IMR-90 (cell line): ENCODE data around the gene RASSF4. TPM values are rescaled to one million over a fixed set of nuclear protein-coding genes. Genes with fewer than 3 reads are reported as not detected.

Source experiments
- ATAC-seq: fragments of 200-7000 bp; cut with Tn5 transposase; 2 replicates; pipeline ENCODE4 v1.9.1; 2020; ENCODE audit warnings: low read depth, mild to moderate bottlenecking, moderate library complexity
- BruUV-seq: library from RNA; stranded (reverse); fragments of 400-500 nt; replicated peaks from 2 replicates; lab custom pipeline; 2021; lab: Mats Ljungman, UMichigan
- CTCF ChIA-PET: fragments of 300-600 bp; formaldehyde crosslinking; extraction: SDS; loops from one replicate; lab custom pipeline; 2021; ENCODE audit warnings: antibody characterized with exemption; lab: Yijun Ruan, JAX
- POLR2A ChIA-PET: fragments of 300-600 bp; sonication (Branson Sonifier 250); formaldehyde crosslinking; loops from one replicate; lab custom pipeline; 2022; ENCODE audit warnings: antibody characterized with exemption; ENCODE audit not compliant: unreplicated experiment; lab: Charles Lee
- DNase-seq: peaks from one replicate; pipeline ENCODE4 v3.0.0; 2013
- H2AFZ ChIP-seq: replicated peaks from 2 replicates; pipeline ENCODE3; 2013; ENCODE audit warnings: low read length, mild to moderate bottlenecking; ENCODE audit not compliant: poor library complexity
- H2AK5ac ChIP-seq: 2 replicates; pipeline ENCODE4 v1.6.1; 2013; ENCODE audit warnings: low read depth, low read length, inconsistent platforms
- H2AK9ac ChIP-seq: replicated peaks from 2 replicates; pipeline ENCODE3; 2013; ENCODE audit warnings: mild to moderate bottlenecking, low read depth, low read length, moderate library complexity; ENCODE audit not compliant: poor library complexity
- H2BK120ac ChIP-seq: 2 replicates; pipeline ENCODE4 v1.6.1; 2013; ENCODE audit warnings: low read depth, low read length, inconsistent platforms
- H2BK15ac ChIP-seq: 3 replicates; pipeline ENCODE4 v1.6.1; 2013; ENCODE audit warnings: low read depth, low read length, inconsistent platforms
- H2BK20ac ChIP-seq: 2 replicates; pipeline ENCODE4 v1.6.1; 2013; ENCODE audit warnings: low read depth, mild to moderate bottlenecking, inconsistent platforms, low read length, moderate library complexity
- H2BK5ac ChIP-seq: 2 replicates; pipeline ENCODE4 v1.6.1; 2013; ENCODE audit warnings: mild to moderate bottlenecking, low read depth, low read length, inconsistent platforms; ENCODE audit not compliant: poor library complexity, severe bottlenecking
- H3K14ac ChIP-seq: replicated peaks from 2 replicates; pipeline ENCODE4 v1.6.1; 2013; ENCODE audit warnings: low read depth, low read length, inconsistent platforms
- H3K18ac ChIP-seq: 2 replicates; pipeline ENCODE4 v1.6.1; 2013; ENCODE audit warnings: low read depth, low read length, control low read depth
- H3K23ac ChIP-seq: 2 replicates; pipeline ENCODE4 v1.6.1; 2013; ENCODE audit warnings: low read depth, low read length, inconsistent platforms
- H3K27ac ChIP-seq: 2 replicates; pipeline ENCODE4 v1.5.1; 2013; ENCODE audit warnings: mild to moderate bottlenecking, control low read depth, low read length; ENCODE audit not compliant: insufficient read depth
- H3K27me3 ChIP-seq: 2 replicates; pipeline ENCODE4 v1.6.1; 2013; ENCODE audit warnings: low read length; ENCODE audit not compliant: control insufficient read depth, insufficient read depth
- H3K36me3 ChIP-seq: 2 replicates; pipeline ENCODE4 v1.6.1; 2013; ENCODE audit warnings: low read length, mixed read lengths; ENCODE audit not compliant: control insufficient read depth, insufficient read depth
- H3K4ac ChIP-seq: 2 replicates; pipeline ENCODE4 v1.6.1; 2013; ENCODE audit warnings: low read depth, low read length, inconsistent platforms
- H3K4me1 ChIP-seq: 2 replicates; pipeline ENCODE4 v1.6.1; 2013; ENCODE audit warnings: low read length, mixed read lengths; ENCODE audit not compliant: control insufficient read depth, insufficient read depth
- H3K4me2 ChIP-seq: 2 replicates; pipeline ENCODE4 v1.6.1; 2013; ENCODE audit warnings: low read depth, mild to moderate bottlenecking, control low read depth, low read length, moderate library complexity
- H3K4me3 ChIP-seq: 2 replicates; pipeline ENCODE4 v1.5.1; 2013; ENCODE audit warnings: low read depth, mild to moderate bottlenecking, control low read depth, low read length, moderate library complexity; ENCODE audit not compliant: insufficient read depth
- H3K56ac ChIP-seq: 2 replicates; pipeline ENCODE4 v1.6.1; 2013; ENCODE audit warnings: low read length, inconsistent platforms; ENCODE audit not compliant: insufficient read depth; ENCODE audit errors: extremely low read depth
- H3K79me1 ChIP-seq, 2 experiments: 2 replicates each; pipeline ENCODE4 v1.6.1; 2013; ENCODE audit warnings: low read length in 2 of 2, inconsistent platforms in 1 of 2, low read depth in 1 of 2
- H3K9ac ChIP-seq: 2 replicates; pipeline ENCODE4 v1.6.1; 2013; ENCODE audit warnings: low read depth, low read length, control low read depth
- H3K9me1 ChIP-seq: 2 replicates; pipeline ENCODE4 v1.6.1; 2013; ENCODE audit warnings: low read length, inconsistent platforms; ENCODE audit not compliant: insufficient read depth
- H3K9me3 ChIP-seq: 2 replicates; pipeline ENCODE4 v1.6.1; 2013; ENCODE audit warnings: low read length; ENCODE audit not compliant: control insufficient read depth, insufficient read depth
- H4K20me1 ChIP-seq: 2 replicates; pipeline ENCODE4 v1.6.1; 2013; ENCODE audit warnings: low read length, inconsistent platforms; ENCODE audit not compliant: insufficient read depth
- H4K5ac ChIP-seq: 2 replicates; pipeline ENCODE4 v1.6.1; 2013; ENCODE audit warnings: mild to moderate bottlenecking, low read depth, low read length, control low read depth
- H4K8ac ChIP-seq, 2 experiments: 2 replicates each; pipeline ENCODE4 v1.6.1; 2013; ENCODE audit warnings: low read depth in 2 of 2, low read length in 2 of 2, control low read depth in 1 of 2, inconsistent platforms in 1 of 2
- H4K91ac ChIP-seq: 2 replicates; pipeline ENCODE4 v1.6.1; 2013; ENCODE audit warnings: low read depth, low read length, inconsistent platforms; ENCODE audit not compliant: insufficient read depth
- BHLHE40 ChIP-seq: fragments of 150-350 bp; IDR thresholded peaks from 2 replicates; pipeline ENCODE4 v1.6.1; 2016; ENCODE audit warnings: mild to moderate bottlenecking, low read depth, low read length
- CEBPB ChIP-seq: IDR thresholded peaks from 2 replicates; pipeline ENCODE4 v1.6.1; 2012; ENCODE audit warnings: low read depth, low read length, improper control_type of control experiment
- CHD1 ChIP-seq: IDR thresholded peaks from 2 replicates; pipeline ENCODE4 v1.6.1; 2012; ENCODE audit warnings: low read depth, low read length, improper control_type of control experiment
- CTCF ChIP-seq: conservative IDR thresholded peaks from 2 replicates; pipeline ENCODE4 v1.5.1; 2012; ENCODE audit warnings: mild to moderate bottlenecking, low read depth, low read length, improper control_type of control experiment
- ELK1 ChIP-seq: fragments of 150-350 bp; IDR thresholded peaks from 2 replicates; pipeline ENCODE4 v1.6.1; 2016; ENCODE audit warnings: low read depth, mild to moderate bottlenecking, low read length, moderate library complexity, borderline replicate concordance
- MAFK ChIP-seq: IDR thresholded peaks from 2 replicates; pipeline ENCODE4 v1.6.1; 2012; ENCODE audit warnings: low read depth, low read length, improper control_type of control experiment
- MAZ ChIP-seq: IDR thresholded peaks from 2 replicates; pipeline ENCODE4 v1.6.1; 2012; ENCODE audit warnings: low read depth, mild to moderate bottlenecking, low read length, improper control_type of control experiment, moderate library complexity, borderline replicate concordance
- MXI1 ChIP-seq: IDR thresholded peaks from 2 replicates; pipeline ENCODE4 v1.6.1; 2012; ENCODE audit warnings: low read depth, mild to moderate bottlenecking, low read length, moderate library complexity, borderline replicate concordance
- NFE2L2 ChIP-seq: fragments of 150-350 bp; IDR thresholded peaks from 2 replicates; pipeline ENCODE4 v1.6.1; 2016; ENCODE audit warnings: low read depth, mild to moderate bottlenecking, low read length
- RAD21 ChIP-seq: IDR thresholded peaks from 2 replicates; pipeline ENCODE4 v1.6.1; 2012; ENCODE audit warnings: low read length, improper control_type of control experiment
- RCOR1 ChIP-seq: IDR thresholded peaks from 2 replicates; pipeline ENCODE4 v1.6.1; 2012; ENCODE audit warnings: mild to moderate bottlenecking, low read length, improper control_type of control experiment; ENCODE audit not compliant: insufficient replicate concordance
- SMC3 ChIP-seq: fragments of 150-350 bp; IDR thresholded peaks from 2 replicates; pipeline ENCODE4 v1.6.1; 2016; ENCODE audit warnings: low read depth, mild to moderate bottlenecking, antibody characterized with exemption, low read length, moderate library complexity
- USF2 ChIP-seq: fragments of 150-350 bp; IDR thresholded peaks from 2 replicates; pipeline ENCODE4 v1.6.1; 2017; ENCODE audit warnings: mild to moderate bottlenecking, antibody characterized with exemption, low read length, low read depth
- WGBS, 2 experiments: methylation state at CpG; one replicate each; pipeline versions ENCODE4 v1.1.5 to v1.1.7; 2013; ENCODE audit warnings: missing lambda C conversion rate in 2 of 2; ENCODE audit not compliant: insufficient read length in 1 of 2; ENCODE audit errors: extremely low coverage in 2 of 2; 5-methylcytosine and 5-hydroxymethylcytosine counted together
- dilution Hi-C: fragments of 300-500 bp; cut with HindIII; formaldehyde crosslinking; loops from one replicate; pipeline ENCODE4 v1.14.3; 2018; ENCODE audit warnings: low sequenced_read_pairs; ENCODE audit not compliant: unreplicated experiment
- in situ Hi-C: fragments of 300-500 bp; cut with MboI; formaldehyde crosslinking; loops from 3 replicates; pipeline ENCODE4 v1.14.3; 2019; ENCODE audit warnings: low sequenced_read_pairs, inconsistent platforms, mixed read lengths
- intact Hi-C: fragments of 100-400 bp; cut with micrococcal nuclease; formaldehyde crosslinking; loops from 2 replicates; pipeline ENCODE4 v1.10.0; 2022
- polyA plus RNA-seq, 3 experiments: library from polyadenylated mRNA; depleted of rRNA; stranded (reverse); fragments of >200 nt; gene quantifications; 2 replicates each; pipeline ENCODE4 v1.2.3, GENCODE V29; 2012; ENCODE audit warnings: low replicate concordance in 1 of 3
- total RNA-seq: library from RNA; depleted of rRNA; stranded (reverse); fragments of >200 nt; gene quantifications from 2 replicates; pipeline ENCODE4 v1.2.3, GENCODE V29; 2012

RASSF4 gene
- total and polyA plus RNA-seq, 2 of the 4 experiments (the other 2 are of a cell fraction) = 5.9 to 8.6 TPM

- Histone ChIP-seq H3K14ac (peak overlapping the region; percentile 92), H2BK120ac (peak overlapping the region; percentile 99), H2BK20ac (peak overlapping the region; percentile 98), H3K36me3 (peaks cover 11% of the 10 kb centered on the region; the same call in 1 of the 2 replicates), H4K91ac (peak overlapping the region; percentile 98), H3K18ac (peak overlapping the region; percentile 99), H4K5ac (peak overlapping the region; percentile 96), H2BK15ac (peak overlapping the region; percentile 97), H3K56ac (peak overlapping the region; percentile 88), H3K4me2 (no peak overlapping the region; the same call in 1 of the 2 replicates), H3K4me3 (no peak overlapping the region), H4K20me1 (no peaks in the 10 kb centered on the region), H2BK5ac (peak overlapping the region; percentile 98), H3K9me1 (peaks cover 48% of the 10 kb centered on the region), H3K23ac (peak overlapping the region; percentile 93), H3K27ac (peak overlapping the region; percentile 99), H3K79me1 (peaks cover 0 to 10% of the 10 kb centered on the region in 2 experiments; a peak in 1 of 4 replicates), H2AFZ (peak overlapping the region; percentile 77), H4K8ac (peak overlapping the region; percentile 86 to 92), H3K9me3 (no peaks in the 10 kb centered on the region), H3K4ac (peak overlapping the region; percentile 99), H2AK9ac (peak overlapping the region; percentile 88), H3K27me3 (no peaks in the 10 kb centered on the region), H2AK5ac (peak overlapping the region; percentile 97), H3K4me1 (peaks cover 51% of the 10 kb centered on the region), H3K9ac (peak overlapping the region; percentile 77)
- 94% methylated on average over 8 of the region's 14 CpGs; no CpG with 5 or more reads in 1 of the 2 experiments for WGBS, 2 experiments
- TF ChIP-seq USF2 (no peak), CEBPB (no peak), SMC3 (no peak), MAFK (no peak), NFE2L2 (no peak), MXI1 (no peak), RCOR1 (no peak), CTCF (no peak), MAZ (no peak), RAD21 (no peak), CHD1 (no peak), BHLHE40 (no peak), ELK1 (no peak)
- DNase-seq (no peak), ATAC-seq (no peak)
- no TSS peak for BruUV-seq
- POLR2A ChIA-PET = interaction anchor here (1.3 kb wide), 1 partner anchor 14 kb away, joined by 5 read pairs; the partner anchor contains the start of gene DEPP1
- in situ Hi-C loops = loop anchor here (25.0 kb wide), 4 partner anchors 1019 to 1856 kb away; partner anchors contain the start of genes CSGALNACT2 and HNRNPF
- dilution Hi-C loops = no loop called here
- intact Hi-C loops = no loop called here
- CTCF ChIA-PET = no interaction called here
Observed at GRCh38 chr10:44993226-44993921, 33.8 kb downstream of the RASSF4 start.
